Endothelial cell of hepatic sinusoid (primary cell): ENCODE measurements around the gene TBX5.

Source experiments
- in situ Hi-C: cut with HindIII; loops from 2 replicates; pipeline ENCODE4 v1.10.0; 2017; ENCODE audit warnings: low sequenced_read_pairs

TBX5 gene

DNA sequence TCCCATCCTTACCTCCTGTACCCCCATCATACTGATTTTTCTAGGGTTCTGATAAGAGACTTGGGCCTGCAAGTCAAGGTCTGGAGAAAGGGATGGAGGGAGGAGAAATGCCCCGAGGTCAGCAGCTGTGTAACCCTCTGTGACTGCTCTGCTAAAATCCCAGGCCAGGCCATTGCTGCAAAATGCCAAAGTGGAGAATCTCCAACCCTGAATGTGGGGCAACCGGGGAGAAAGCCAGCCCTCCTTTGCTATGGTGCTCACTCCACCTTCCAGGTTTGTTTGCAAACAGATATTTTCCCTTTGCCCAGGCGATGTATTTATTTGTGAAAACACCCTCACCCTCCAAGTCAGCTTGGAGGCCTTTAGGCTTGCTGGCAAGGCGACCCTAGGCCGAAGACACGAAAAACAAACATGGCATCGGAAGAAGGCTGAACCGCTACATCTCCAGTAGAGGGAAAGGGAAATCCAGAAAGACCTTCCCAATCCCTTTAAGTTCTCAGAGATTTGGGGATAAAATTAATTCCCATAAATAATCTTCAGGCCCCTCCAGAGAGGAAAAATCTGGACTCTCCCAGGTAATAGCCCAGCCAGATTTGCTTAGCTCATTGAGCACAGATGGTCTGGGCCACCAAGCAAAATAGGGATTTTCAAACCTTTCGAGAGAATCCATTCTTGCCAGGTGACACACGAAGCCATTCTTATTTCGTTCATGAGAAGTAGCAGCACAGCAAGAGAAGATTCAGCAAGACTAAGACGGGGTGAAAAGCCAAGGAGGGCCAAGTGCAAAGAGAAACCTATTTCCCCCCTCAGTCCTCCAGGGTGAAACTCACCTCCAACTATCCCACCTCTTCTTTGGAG, 1.3 kb upstream of the TBX5 start:
- in situ Hi-C loops: no loop called here

GRCh38 chr12:114406316-114406983, 506 bp upstream of the TBX5 start:
- in situ Hi-C loops: no loop called here

DNA sequence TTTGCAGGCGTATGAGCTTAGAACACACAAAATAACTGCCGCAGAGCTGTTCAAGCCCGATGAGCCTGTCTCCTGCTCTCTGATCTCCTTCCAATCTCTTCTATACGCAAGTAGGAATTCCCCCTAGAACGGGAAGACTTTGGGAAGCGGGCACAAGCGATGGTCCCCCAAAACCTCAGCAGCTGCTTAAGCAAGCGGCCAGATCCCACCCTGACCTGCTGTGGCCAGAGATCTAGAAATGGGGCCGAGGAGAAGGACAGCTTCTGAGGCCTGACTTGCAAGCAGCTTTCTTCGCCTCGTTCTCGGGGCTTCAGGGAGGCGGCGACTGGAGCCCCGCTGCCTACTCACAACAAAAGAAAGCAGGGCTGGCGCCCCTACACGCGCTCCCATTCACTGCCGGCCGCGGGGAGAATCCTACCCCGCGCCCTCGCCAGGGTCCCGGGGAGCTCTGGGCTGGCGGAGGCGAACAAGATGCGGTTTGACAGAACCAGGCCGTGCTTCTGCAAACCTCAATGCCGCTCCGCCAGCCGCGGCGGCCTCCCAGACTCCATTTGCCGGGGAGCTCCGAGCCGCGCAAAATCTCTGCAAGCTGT, 922 bp downstream of the TBX5 start:
- in situ Hi-C loops: no loop called here

GRCh38 chr12:114404083-114404925, 1.6 kb downstream of the TBX5 start:
- in situ Hi-C loops: no loop called here

GRCh38 chr12:114403690-114404066, 2.3 kb downstream of the TBX5 start:
- in situ Hi-C loops: no loop called here

DNA sequence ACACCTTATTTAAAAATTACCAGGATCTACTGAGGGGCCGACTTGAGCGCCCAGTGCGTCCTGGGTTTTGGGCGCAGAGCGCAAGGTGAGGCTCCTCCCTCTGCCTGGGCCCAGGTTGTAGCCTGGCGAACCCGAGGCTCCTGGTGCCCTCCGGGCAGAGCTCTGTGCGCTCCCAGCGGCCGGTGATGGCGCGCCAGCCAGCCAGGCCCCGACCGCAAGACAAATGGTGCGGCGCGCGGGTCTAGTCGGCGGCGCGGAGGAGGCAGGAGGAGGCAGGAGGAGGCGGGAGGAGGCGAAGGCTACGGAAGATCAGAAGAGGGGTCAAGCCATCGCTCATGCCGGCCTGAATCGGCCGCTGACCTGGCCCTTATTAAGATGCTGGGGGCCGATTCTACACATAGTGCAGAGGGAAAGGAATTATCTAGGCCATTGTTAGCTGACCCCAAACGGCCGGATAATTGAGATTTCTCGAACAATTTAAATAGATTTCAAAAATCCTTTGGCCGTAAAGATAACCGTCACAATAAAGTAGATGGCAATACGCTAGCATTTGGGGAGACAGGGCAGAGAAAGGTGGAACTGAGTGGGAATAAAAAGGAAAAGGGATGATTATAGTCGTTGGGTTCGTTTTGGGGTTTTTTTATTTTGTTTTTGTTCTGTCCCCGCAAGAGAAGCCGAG, 2.8 kb downstream of the TBX5 start:
- in situ Hi-C loops: no loop called here

DNA sequence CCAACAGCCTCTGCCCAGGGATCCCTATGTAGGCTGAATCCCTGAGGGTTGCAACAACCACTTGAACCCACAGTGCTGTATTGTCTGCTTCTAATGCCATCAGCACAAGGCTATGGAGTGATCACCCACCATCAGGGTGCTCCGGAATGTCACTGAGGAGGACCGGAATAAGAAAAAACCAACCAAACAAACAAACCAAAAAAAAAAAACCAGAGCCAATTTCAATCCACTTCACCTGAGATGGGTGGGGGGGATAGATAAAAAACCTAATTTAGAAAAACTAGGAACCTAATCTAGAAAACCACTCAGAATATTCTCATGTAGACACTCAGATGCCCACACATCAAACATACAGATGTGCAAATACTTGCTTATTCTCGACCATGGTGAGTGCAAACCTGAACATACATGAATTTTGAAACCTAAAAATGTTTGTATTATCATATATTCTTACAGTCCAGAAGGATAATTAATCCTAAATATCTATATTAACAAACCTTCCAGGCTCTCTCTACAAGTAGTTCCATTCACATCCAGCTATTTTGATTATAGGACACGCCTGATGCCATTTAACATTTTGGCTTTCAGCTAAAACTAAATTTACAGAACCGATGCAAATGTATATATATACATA, 3.7 kb downstream of the TBX5 start:
- in situ Hi-C loops: no loop called here

DNA sequence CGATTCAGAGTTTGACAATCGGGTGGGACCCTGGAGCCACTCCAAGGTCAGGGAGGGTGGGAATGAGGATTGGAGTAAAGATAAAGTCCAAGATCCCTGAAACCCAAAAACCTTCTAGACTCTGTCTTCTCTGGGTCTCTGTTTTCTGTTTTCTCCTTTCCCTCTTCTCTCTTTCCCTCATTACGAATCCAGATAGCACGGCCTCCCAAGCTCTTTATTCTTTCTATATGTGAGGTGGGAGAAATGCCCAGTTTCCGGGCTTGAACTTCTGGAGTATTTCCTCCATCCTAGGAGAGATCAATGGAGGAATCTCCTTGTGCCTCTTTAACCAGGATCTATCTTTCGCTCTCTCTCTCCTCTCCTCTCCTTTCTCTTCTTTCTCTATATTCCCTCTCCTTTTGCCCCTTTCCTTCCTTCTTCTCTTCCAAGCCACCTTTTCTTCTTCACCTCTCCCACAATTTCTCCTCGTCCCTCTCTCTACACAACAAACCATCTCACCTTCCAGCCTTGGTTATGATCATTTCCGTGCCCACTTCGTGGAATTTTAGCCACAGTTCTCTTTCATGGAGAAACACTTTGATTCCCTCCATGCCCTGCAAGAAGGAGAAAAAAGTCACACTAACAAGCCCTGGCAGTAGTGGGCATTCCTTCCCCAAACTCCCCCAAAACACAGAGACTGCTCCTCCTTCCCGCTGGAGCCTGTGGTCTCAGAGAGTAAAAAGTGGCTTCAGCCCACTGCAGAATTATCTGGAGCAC, 4.4 kb downstream of the TBX5 start:
- in situ Hi-C loops: no loop called here

GRCh38 chr12:114400925-114401324, 5.0 kb downstream of the TBX5 start:
- in situ Hi-C loops: no loop called here

DNA sequence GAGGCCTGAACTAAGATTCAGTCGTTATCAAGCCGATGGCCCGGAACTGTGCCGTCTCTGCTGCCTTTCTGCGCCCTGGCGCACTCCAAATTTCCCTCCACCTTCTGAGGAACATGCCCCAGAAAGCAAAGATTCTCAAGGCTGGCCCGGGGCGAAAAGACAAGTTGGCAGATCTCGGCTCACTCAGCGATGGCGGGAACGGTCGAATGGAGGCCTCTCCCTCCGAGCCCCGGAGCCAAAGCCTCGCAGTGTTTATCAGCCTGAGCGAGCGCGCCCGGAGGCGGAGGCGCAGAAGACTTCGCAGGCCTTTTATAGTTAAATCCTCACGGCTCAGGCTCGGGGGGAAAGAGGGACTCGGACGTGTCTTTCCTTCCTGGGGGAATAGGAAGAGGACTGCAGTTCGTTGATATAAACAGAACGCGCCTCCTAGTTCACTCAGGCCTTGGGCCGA, 5.6 kb downstream of the TBX5 start:
- in situ Hi-C loops: no loop called here

GRCh38 chr12:114399664-114400211, 6.2 kb downstream of the TBX5 start:
- in situ Hi-C loops: no loop called here

GRCh38 chr12:114397978-114398881, 7.7 kb downstream of the TBX5 start:
- in situ Hi-C loops: no loop called here

GRCh38 chr12:114396869-114397719, 8.8 kb downstream of the TBX5 start:
- in situ Hi-C loops: no loop called here

- in situ Hi-C loops: no loop called here
Observed at GRCh38 chr12:114396153-114396868, 9.6 kb downstream of the TBX5 start.

DNA sequence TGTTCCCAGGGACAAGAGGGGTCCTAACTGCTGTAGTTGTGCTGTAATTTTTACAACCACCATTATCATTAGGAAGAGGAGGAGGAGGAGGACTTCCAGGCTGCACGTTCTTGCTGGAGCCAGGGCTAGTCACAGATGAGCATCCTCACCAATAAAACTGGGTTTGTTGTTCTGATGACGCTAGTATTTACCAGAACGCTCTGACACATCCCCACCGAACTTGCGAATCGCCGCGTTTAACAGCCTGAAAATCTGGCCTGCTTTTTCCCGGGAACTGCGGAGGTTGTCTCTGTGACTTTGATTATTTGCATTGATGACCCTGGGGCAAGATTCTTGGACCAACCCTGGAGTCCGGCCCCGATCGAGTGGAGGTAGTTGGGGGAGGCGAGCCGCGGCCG, 10.2 kb downstream of the TBX5 start:
- in situ Hi-C loops: no loop called here

GRCh38 chr12:114395233-114395632, 10.7 kb downstream of the TBX5 start:
- in situ Hi-C loops: no loop called here
